ENCODE results near the gene CAPN9.

- TF ChIP-seq CTCF (IDR thresholded peaks at IDR 0.05) (no peak), POLR2A (IDR thresholded peaks at IDR 0.05) (no peak)
Measured at GRCh38 chr1:230794431-230794830, 47.2 kb downstream of the CAPN9 start.

Measured in thyroid gland (tissue), 4 donors.